Astrocyte of the cerebellum (primary cell): ENCODE data around the gene MYH7.

Source experiments
- DNase-seq: peaks from one replicate; pipeline ENCODE4 v3.0.0-alpha.2; 2011; ENCODE audit warnings: low read depth
- H3K4me3 ChIP-seq: 2 replicates; pipeline ENCODE4 v1.5.1; 2011; ENCODE audit warnings: mild to moderate bottlenecking, low read depth, low read length, moderate library complexity
- in situ Hi-C: cut with HindIII; loops from 2 replicates; pipeline ENCODE4 v1.10.0; 2017; ENCODE audit warnings: low sequenced_read_pairs
- TF ChIP-seq, protein P1 (sequence below): IDR thresholded peaks from 2 replicates; pipeline ENCODE4 v1.5.1; 2012; ENCODE audit warnings: low read length, low read depth, moderate library complexity, mild to moderate bottlenecking; ENCODE audit errors: missing control alignments

MYH7 gene

DNA sequence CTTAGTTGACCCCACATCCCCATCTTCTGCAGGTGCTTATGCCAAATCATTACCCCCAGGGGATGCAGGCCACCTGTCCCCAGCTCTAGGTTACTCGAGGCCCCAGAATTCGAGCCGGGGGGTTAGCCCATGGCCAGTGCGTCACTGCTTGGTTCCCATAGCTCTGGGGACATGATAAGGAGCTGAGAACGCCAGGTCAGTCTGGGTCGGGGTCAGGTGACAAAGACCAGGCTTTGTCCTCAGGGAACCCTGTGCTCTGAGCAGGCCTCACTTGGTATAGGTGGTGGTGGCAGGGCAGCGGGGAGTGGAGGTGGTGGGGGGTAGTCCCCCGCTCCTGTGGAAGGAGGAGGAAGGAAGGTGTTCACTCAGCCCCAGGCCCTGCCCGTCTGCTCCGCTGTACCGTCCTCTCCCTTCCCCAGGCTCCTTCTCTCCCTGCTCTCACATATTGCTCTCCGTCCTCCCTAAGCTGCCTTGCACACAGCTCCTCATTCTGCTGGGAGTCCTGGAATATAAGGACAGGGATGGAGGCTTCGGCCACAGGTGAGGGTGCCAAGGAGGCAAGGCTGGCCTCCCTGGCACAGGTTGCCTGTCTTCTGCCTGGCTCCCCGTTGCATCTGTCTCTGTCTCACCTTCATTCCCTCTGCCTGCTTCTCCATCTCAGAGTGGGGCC is 25.4 kb downstream of the MYH7 start:
- H3K4me3 ChIP-seq = no peak overlapping the region
- in situ Hi-C loops = no loop called here
- TF ChIP-seq, protein P1, sequence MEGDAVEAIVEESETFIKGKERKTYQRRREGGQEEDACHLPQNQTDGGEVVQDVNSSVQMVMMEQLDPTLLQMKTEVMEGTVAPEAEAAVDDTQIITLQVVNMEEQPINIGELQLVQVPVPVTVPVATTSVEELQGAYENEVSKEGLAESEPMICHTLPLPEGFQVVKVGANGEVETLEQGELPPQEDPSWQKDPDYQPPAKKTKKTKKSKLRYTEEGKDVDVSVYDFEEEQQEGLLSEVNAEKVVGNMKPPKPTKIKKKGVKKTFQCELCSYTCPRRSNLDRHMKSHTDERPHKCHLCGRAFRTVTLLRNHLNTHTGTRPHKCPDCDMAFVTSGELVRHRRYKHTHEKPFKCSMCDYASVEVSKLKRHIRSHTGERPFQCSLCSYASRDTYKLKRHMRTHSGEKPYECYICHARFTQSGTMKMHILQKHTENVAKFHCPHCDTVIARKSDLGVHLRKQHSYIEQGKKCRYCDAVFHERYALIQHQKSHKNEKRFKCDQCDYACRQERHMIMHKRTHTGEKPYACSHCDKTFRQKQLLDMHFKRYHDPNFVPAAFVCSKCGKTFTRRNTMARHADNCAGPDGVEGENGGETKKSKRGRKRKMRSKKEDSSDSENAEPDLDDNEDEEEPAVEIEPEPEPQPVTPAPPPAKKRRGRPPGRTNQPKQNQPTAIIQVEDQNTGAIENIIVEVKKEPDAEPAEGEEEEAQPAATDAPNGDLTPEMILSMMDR = no peak
- DNase-seq = no peak

DNA sequence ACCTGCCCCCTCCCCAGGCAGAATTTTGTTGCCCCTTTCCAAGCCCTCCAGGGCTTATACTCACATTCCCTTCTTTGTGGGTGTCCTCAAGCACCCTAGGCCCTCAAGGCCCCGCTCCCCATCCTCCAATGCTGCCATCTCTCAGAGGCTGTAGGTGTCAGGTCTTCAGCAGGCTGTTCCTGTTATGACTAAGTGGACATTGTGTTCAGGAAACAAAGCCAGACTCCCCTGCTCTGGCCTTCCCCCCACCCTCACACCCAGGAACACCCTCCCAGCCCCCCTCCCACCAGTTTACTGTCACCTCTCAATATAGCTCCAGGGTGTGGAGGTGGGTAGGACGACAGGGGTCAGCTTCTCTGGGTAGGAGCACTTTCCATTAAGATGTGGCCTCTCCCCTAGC is 26.0 kb downstream of the MYH7 start:
- H3K4me3 ChIP-seq = no peak overlapping the region
- in situ Hi-C loops = no loop called here
- no peak for DNase-seq
- TF ChIP-seq, protein P1 = no peak

DNA sequence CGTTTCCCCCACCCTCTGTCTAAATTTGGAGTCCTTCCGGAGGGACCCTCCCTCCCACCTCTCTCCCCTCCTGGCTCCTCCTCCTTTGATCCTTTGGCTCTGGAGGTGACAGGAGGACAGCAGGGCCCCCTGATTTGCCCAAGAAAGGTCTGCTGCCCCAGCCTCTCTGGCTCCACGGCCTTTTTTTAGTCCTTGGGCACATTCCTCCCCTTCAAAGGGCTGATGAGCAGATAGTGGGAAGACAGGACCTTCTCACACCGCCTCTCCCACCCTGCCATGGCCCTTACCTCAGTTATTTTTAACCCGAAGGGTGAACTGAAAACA is 27.2 kb downstream of the MYH7 start:
- DNase-seq = no peak

DNA sequence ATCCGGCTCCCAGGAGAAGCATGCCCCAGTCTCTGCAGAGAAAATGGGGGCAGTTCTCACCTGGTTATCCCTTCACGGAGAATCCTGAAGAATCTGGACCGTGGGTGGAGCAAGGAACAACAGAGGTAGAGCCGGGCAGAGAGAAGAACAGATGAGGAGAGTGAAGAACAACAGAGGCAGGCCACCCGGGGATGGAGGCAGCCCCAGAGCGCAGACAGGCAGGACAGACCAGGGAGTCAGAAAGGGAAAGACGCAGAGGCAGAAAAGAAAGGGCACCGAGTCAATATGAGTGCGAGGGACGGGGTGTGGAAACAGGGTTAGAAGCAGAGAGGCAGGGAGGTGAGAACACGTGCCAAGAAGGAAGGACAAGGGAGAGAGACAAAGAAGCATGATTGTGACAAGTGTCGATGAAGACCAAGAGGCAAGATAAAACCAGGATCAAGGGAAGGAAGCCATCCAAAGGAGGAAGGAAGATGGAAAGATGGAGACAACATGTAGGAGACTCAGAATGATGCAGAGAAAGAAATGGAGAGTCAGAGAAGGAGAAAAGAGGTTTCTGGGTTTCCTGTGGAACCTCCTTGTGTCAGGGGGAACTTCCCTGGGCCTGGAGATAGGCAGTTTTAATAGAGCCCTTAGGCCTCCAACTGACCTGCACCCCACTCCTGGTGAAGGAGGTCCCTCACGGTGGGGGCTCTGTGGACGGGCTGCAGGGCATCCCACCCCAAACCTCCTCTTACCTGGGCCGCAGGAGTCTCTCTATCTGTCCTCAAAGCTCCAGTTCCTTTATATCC is 27.7 kb downstream of the MYH7 start, which contains the start of gene MYH6:
Gene MYH6, minus strand, starts transcription at position 758 of the 791 bp plus-strand sequence. CDS start 1,050 bp downstream, outside the sequence.
- TF ChIP-seq, protein P1 = no peak
- no peak for DNase-seq
- no peak within 1 kb of the TSS for H3K4me3 ChIP-seq
- in situ Hi-C loops = no loop called here

More for the DNA sequence above, 27.2 kb downstream of the MYH7 start:
- in situ Hi-C loops = no loop called here
- TF ChIP-seq, protein P1 = no peak
- no peak overlapping the region for H3K4me3 ChIP-seq

DNA sequence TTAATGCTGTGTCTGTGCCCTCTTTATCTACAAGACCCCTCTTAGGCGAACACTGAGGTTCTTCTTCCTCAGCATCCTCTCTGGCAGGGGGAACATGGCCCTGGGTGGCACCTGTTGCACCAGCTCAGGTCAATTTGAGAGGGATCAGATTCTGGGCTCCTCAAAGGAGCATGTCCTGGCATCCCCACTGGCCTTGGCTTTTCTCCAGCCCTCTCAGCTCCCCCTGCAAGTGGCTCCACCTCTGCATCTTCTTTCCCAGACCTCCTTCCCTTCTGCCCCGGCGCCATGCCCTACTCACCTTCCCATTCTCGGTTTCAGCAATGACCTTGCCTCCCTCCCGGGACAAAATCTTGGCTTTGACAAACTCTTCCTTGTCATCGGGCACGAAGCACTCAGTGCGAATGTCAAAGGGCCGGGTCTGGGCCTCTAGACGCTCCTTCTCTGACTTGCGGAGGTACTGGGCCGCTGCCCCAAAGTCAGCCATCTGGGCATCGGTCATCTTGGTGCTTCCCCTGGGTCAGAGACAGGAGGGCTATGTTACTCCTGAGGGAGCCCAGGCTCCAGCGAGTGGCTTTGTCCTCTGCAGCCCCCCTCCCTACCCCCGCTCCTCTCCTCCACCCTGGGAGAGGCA is 28.6 kb downstream of the MYH7 start:
- TF ChIP-seq, protein P1 = no peak

DNA sequence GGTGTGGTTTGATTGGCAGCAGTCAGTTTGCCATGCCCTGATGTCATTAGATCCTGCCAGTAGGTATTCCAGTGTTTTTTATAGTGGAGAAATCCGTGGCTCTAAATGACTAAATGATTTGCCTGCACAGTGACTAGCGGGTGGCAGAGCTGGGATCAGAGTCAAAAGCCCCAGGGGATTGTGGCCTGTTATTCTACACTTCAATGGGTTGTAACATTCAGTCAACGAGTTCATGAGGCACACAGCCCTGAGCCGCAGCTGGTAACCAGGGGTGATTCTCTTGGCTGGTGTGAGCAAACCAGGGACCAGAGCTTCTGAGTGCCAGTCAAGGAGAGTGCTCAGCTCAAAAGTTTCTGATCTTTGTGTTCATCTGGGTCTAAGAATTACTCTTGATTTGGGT is 29.2 kb downstream of the MYH7 start:
- in situ Hi-C loops = no loop called here
- TF ChIP-seq, protein P1 = no peak
- DNase-seq = no peak
- H3K4me3 ChIP-seq = no peak overlapping the region

More for the DNA sequence above, 28.6 kb downstream of the MYH7 start:
- in situ Hi-C loops = no loop called here
- no peak overlapping the region for H3K4me3 ChIP-seq
- no peak for DNase-seq
